Neuronal stem cell (in vitro differentiated cells): ENCODE measurements around the gene WDFY1.

Experiments
- DNase-seq: peaks from one replicate; pipeline ENCODE4 v3.0.0-alpha.2; 2013; ENCODE audit warnings: low spot score
- H2AFZ ChIP-seq: one replicate; pipeline ENCODE4 v1.6.1; 2013; ENCODE audit warnings: mild to moderate bottlenecking, low read length, inconsistent platforms
- H2AK5ac ChIP-seq: 2 replicates; pipeline ENCODE4 v1.6.1; 2013; ENCODE audit warnings: low read depth, mild to moderate bottlenecking, inconsistent platforms, low read length, moderate library complexity, mixed read lengths
- H2BK120ac ChIP-seq: 2 replicates; pipeline ENCODE4 v1.6.1; 2013; ENCODE audit warnings: low read depth, mild to moderate bottlenecking, inconsistent platforms, low read length, moderate library complexity, mixed read lengths
- H2BK12ac ChIP-seq: one replicate; pipeline ENCODE4 v1.6.1; 2013; ENCODE audit warnings: low read length, inconsistent platforms
- H2BK15ac ChIP-seq: 2 replicates; pipeline ENCODE4 v1.6.1; 2013; ENCODE audit warnings: mild to moderate bottlenecking, low read length, inconsistent platforms, mixed read lengths
- H2BK5ac ChIP-seq: one replicate; pipeline ENCODE4 v1.6.1; 2013; ENCODE audit warnings: inconsistent platforms, mild to moderate bottlenecking, low read length, moderate library complexity
- H3K14ac ChIP-seq: one replicate; pipeline ENCODE4 v1.6.1; 2013; ENCODE audit warnings: low read length, inconsistent platforms
- H3K18ac ChIP-seq: 2 replicates; pipeline ENCODE4 v1.6.1; 2013; ENCODE audit warnings: low read length, inconsistent platforms
- H3K23ac ChIP-seq: 2 replicates; pipeline ENCODE4 v1.6.1; 2013; ENCODE audit warnings: low read depth, mild to moderate bottlenecking, mixed read lengths, low read length, inconsistent platforms; ENCODE audit not compliant: poor library complexity
- H3K27ac ChIP-seq: replicated peaks from 3 replicates; pipeline ENCODE4 v1.5.1; 2013; ENCODE audit warnings: low read length, inconsistent platforms
- H3K27me3 ChIP-seq, 3 experiments: 2 replicates each; pipeline ENCODE4 v1.6.1; 2013; ENCODE audit warnings: low read length in 3 of 3, mild to moderate bottlenecking in 2 of 3, inconsistent platforms in 1 of 3, low read depth in 1 of 3, mixed read lengths in 1 of 3, moderate library complexity in 1 of 3; ENCODE audit not compliant: control insufficient read depth in 3 of 3, insufficient read depth in 3 of 3
- H3K36me3 ChIP-seq, 2 donors: replicated peaks in 1 of 2; 2 replicates each; pipeline ENCODE4 v1.6.1; 2013; ENCODE audit warnings: low read length in 2 of 2; ENCODE audit not compliant: control insufficient read depth in 2 of 2, insufficient read depth in 2 of 2
- H3K4ac ChIP-seq: 2 replicates; pipeline ENCODE4 v1.6.1; 2013; ENCODE audit warnings: inconsistent platforms, mild to moderate bottlenecking, low read length, moderate library complexity
- H3K4me1 ChIP-seq, 2 donors: 1 replicate in 1 of 2; 2 replicates in 1 of 2; pipeline ENCODE4 v1.6.1; 2013; ENCODE audit warnings: low read length in 2 of 2, low read depth in 1 of 2; ENCODE audit not compliant: control insufficient read depth in 2 of 2, insufficient read depth in 1 of 2
- H3K4me2 ChIP-seq: one replicate; pipeline ENCODE4 v1.6.1; 2013; ENCODE audit warnings: mild to moderate bottlenecking, low read length, inconsistent platforms; ENCODE audit not compliant: insufficient read depth, poor library complexity, severe bottlenecking
- H3K4me3 ChIP-seq, 2 donors: 2 replicates each; pipeline ENCODE4 v1.5.1; 2013; ENCODE audit warnings: low read length in 2 of 2, mild to moderate bottlenecking in 2 of 2, inconsistent platforms in 1 of 2, moderate library complexity in 1 of 2
- H3K79me1 ChIP-seq: one replicate; pipeline ENCODE4 v1.6.1; 2013; ENCODE audit warnings: low read depth, mild to moderate bottlenecking, inconsistent platforms, low read length, moderate library complexity
- H3K9ac ChIP-seq: one replicate; pipeline ENCODE4 v1.6.1; 2013; ENCODE audit warnings: mild to moderate bottlenecking, low read depth, low read length, inconsistent platforms; ENCODE audit not compliant: poor library complexity
- H3K9me3 ChIP-seq, 2 donors: replicated peaks in 1 of 2; 2 replicates each; pipeline versions ENCODE3 to v1.6.1; 2013; ENCODE audit warnings: low read length in 2 of 2, mild to moderate bottlenecking in 2 of 2, inconsistent platforms in 1 of 2, low read depth in 1 of 2, mixed read lengths in 1 of 2, moderate library complexity in 1 of 2; ENCODE audit not compliant: control insufficient read depth in 2 of 2, insufficient read depth in 1 of 2
- H4K8ac ChIP-seq: one replicate; pipeline ENCODE4 v1.6.1; 2013; ENCODE audit warnings: low read depth, mild to moderate bottlenecking, inconsistent platforms, low read length, moderate library complexity
- H4K91ac ChIP-seq: one replicate; pipeline ENCODE4 v1.6.1; 2013; ENCODE audit warnings: low read length, low read depth, mild to moderate bottlenecking, inconsistent platforms; ENCODE audit not compliant: poor library complexity
- WGBS, 2 donors: extraction: QIAGEN DNeasy Blood & Tissue Kit; methylation state at CpG; one replicate each; pipeline ENCODE4 v1.1.7; 2013; ENCODE audit warnings: missing lambda C conversion rate in 2 of 2, mixed read lengths in 1 of 2; ENCODE audit not compliant: insufficient read length in 2 of 2, insufficient replicate concordance in 1 of 2; ENCODE audit errors: extremely low coverage in 2 of 2; 5-methylcytosine and 5-hydroxymethylcytosine counted together

Gene WDFY1

DNA sequence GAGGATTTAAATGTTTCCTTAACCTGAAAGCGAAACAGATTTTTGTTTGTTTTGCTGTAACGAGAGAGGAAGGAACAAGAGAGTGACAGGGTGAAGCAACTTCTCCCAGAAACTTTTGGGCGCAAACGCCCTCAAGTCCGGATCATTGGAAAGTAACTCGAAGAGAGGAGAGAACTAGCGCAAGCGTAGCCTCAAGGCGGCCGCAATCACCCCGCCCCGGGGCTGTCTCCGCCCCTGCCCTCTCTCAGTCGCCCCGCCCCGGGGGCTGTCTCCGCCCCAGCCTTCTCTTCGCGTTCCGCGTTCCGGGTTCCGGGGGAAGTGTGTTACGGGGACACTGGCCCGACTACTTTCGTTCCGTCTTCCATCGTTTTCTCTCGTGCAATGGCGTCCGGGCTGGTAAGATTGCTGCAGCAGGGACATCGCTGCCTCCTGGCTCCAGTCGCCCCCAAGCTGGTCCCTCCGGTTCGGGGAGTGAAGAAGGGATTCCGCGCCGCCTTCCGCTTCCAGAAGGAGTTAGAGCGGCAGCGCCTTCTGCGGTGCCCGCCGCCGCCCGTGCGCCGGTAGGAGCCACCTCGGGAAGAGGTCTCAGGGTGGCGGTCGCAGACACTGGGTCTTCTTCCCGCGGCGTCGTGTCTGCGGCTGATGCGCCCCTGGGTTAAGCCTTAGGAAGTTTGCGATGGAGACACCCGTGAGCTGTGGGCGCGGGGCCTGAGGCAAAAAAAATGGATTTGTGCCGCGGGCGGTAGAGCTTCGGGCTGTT, 12.1 kb upstream of the WDFY1 start, which contains the start of gene MRPL44:
Gene MRPL44 (plus strand): TSS at position 372 of the 760 bp plus-strand sequence. CDS start 10 bp downstream, at position 382.
- Histone ChIP-seq H3K23ac (peak within 1 kb of the TSS; percentile 78), H3K79me1 (no peaks in the 10 kb centered on the region), H3K9ac (peak within 1 kb of the TSS; percentile 89), H3K9me3 (no peaks in the 10 kb centered on the region), H4K91ac (no peak within 1 kb of the TSS), H2BK5ac (peak within 1 kb of the TSS; percentile 75), H2BK12ac (no peak within 1 kb of the TSS), H2AK5ac (no peak within 1 kb of the TSS), H3K4me2 (peak within 1 kb of the TSS; percentile 59), H2BK120ac (no peak within 1 kb of the TSS), H3K18ac (peak within 1 kb of the TSS; percentile 95), H3K27ac (no peak within 1 kb of the TSS), H3K27me3 (no peaks in the 10 kb centered on the region), H2AFZ (peak within 1 kb of the TSS; percentile 95), H2BK15ac (no peak within 1 kb of the TSS), H3K4me3 (peak within 1 kb of the TSS; percentile 70 to 87), H3K14ac (peak within 1 kb of the TSS; percentile 39), H3K4ac (no peak within 1 kb of the TSS), H3K4me1 (peaks cover 10 to 18% of the 10 kb centered on the region in 2 donors), H4K8ac (no peak within 1 kb of the TSS), H3K36me3 (peaks cover 10 to 35% of the 10 kb centered on the region in 2 donors)
- no CpG with 5 or more reads among the region's 65 CpGs for WGBS, 2 donors
- peak; percentile 92 for DNase-seq

DNA sequence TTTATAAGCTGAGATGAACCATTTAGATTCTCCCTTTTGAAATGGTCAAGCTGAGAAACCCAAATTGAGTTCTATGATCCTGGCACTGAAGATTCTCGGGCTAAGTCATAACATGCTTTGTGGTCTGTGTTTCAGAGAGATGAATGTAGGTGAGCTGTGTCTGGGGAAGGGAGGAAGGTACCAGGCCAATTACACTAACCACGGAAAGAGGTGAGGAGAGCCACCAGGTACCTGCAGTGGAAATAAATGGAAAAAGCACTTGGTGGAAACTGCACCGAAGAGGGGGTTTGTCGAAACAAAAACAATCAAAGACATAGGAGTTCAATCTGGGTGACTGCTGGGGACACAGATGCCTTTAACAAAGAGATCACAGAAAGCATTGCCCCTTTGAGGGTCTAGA, 11.2 kb upstream of the WDFY1 start:
- Histone ChIP-seq H2BK15ac (no peak overlapping the region), H3K79me1 (no peaks in the 10 kb centered on the region), H3K4me2 (no peak overlapping the region), H3K14ac (no peak overlapping the region), H4K8ac (no peak overlapping the region), H3K18ac (no peak overlapping the region), H2BK12ac (no peak overlapping the region), H2AFZ (peak overlapping the region; percentile 95), H3K27me3 (no peaks in the 10 kb centered on the region), H2AK5ac (no peak overlapping the region), H4K91ac (no peak overlapping the region), H3K23ac (no peak overlapping the region), H2BK120ac (no peak overlapping the region), H3K4ac (no peak overlapping the region), H3K27ac (no peak overlapping the region), H2BK5ac (no peak overlapping the region), H3K4me1 (peaks cover 14 to 23% of the 10 kb centered on the region in 2 donors), H3K4me3 (no peak overlapping the region), H3K9ac (no peak overlapping the region), H3K9me3 (no peaks in the 10 kb centered on the region), H3K36me3 (peaks cover 8 to 25% of the 10 kb centered on the region in 2 donors)
- WGBS, 2 donors: no CpG with 5 or more reads among the region's 4 CpGs
- no peak for DNase-seq

DNA sequence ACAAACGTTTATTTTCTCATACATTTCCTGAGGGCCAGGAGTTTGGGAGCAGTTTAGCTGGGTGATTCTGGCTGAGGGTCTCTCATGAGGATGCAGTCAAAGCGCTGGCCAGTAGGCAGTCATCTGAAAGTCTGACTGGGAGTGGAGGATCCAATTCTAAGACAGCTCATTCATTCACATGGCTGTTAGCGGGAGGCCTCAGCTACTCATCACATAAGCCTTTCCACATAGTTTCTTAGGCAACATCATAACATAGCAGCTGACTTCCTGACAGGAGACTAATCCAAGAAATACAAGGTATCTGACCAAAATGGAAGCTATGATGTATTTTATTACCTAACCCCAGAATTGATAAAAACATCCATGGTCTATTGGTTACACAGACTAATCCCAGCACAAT, 9.3 kb upstream of the WDFY1 start:
- WGBS, 2 donors: no CpG with 5 or more reads among the region's 3 CpGs
- H3K36me3 ChIP-seq: peaks cover 0 to 6% of the 10 kb centered on the region in 2 donors
- no peak overlapping the region for H4K91ac ChIP-seq
- H3K18ac ChIP-seq: no peak overlapping the region
- H3K9ac ChIP-seq: no peak overlapping the region
- no peaks in the 10 kb centered on the region for H3K27me3 ChIP-seq
- no peak overlapping the region for H3K4ac ChIP-seq
- no peak overlapping the region for H2BK120ac ChIP-seq
- H2BK5ac ChIP-seq: no peak overlapping the region
- no peaks in the 10 kb centered on the region for H3K9me3 ChIP-seq
- no peak overlapping the region for H3K23ac ChIP-seq
- peak overlapping the region; percentile 28 for H3K27ac ChIP-seq
- no peak overlapping the region for H3K4me3 ChIP-seq
- no peak overlapping the region for H2AK5ac ChIP-seq
- peak overlapping the region; percentile 34 for H2AFZ ChIP-seq
- H3K4me1 ChIP-seq: peaks cover 13 to 23% of the 10 kb centered on the region in 2 donors
- H3K14ac ChIP-seq: no peak overlapping the region
- H4K8ac ChIP-seq: no peak overlapping the region
- no peak overlapping the region for H3K4me2 ChIP-seq
- DNase-seq: no peak
- H2BK15ac ChIP-seq: no peak overlapping the region
- H3K79me1 ChIP-seq: no peaks in the 10 kb centered on the region
- H2BK12ac ChIP-seq: no peak overlapping the region

DNA sequence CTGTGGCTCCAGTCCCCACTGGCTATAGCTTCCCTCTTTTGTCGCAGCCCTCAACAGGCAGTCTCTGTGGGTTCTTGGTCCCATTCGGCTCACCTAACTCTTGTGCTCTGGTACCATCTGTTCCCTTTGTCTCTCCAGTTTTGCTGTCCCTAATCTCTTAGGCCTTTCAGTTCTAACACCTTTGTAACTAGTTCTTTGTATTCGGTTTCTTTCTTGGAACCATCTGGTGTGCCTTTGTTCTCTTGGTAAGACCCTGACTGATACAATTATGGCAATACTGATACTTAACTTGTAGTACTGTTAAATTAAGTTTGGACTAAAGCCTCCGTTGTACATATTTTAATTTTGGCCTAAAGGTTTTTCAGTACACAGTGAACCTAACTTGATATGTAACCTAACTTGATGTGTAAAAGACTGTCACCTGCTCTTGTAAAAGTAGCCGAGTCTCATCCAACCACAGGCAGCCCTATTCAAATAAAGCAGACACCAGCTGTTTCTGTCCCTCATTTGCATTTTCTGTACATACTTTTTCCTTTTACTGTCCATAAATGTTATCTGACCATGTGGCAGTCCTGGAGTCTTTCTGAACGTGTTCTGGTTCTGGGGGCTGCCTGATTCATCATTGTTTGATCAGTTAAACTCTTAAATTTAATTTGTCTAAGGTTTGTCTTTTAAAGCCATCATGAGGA, 7.3 kb upstream of the WDFY1 start:
- DNase-seq: peak; percentile 45
- no peaks in the 10 kb centered on the region for H3K9me3 ChIP-seq

More for the DNA sequence above, 7.3 kb upstream of the WDFY1 start:
- Histone ChIP-seq H4K91ac (no peak overlapping the region), H2AFZ (peak overlapping the region; percentile 66), H2BK5ac (no peak overlapping the region), H3K14ac (no peak overlapping the region), H3K9ac (no peak overlapping the region), H2BK120ac (no peak overlapping the region), H3K4me1 (peaks cover 14 to 18% of the 10 kb centered on the region in 2 donors), H3K36me3 (no peaks in the 10 kb centered on the region), H2AK5ac (no peak overlapping the region), H2BK15ac (no peak overlapping the region), H4K8ac (no peak overlapping the region), H2BK12ac (no peak overlapping the region), H3K27me3 (no peaks in the 10 kb centered on the region), H3K4me2 (no peak overlapping the region), H3K18ac (no peak overlapping the region), H3K79me1 (no peaks in the 10 kb centered on the region), H3K27ac (peak overlapping the region; percentile 66), H3K23ac (no peak overlapping the region), H3K4ac (no peak overlapping the region), H3K4me3 (no peak overlapping the region)
- WGBS, 2 donors: no CpG with 5 or more reads among the region's 6 CpGs
